WTC11 (cell line): ENCODE results near the gene TGM2.

Experiments used
- CTCF ChIP-seq: fragments of 200-600 bp; IDR thresholded peaks from 2 replicates; pipeline ENCODE4 v1.8.0; 2022; ENCODE audit warnings: antibody characterized with exemption
- ERG ChIP-seq: fragments of 250-450 bp; sonication (Bioruptor Pico); IDR thresholded peaks from 2 replicates; pipeline ENCODE4 v1.8.0; 2021; ENCODE audit warnings: mild to moderate bottlenecking
- MAX ChIP-seq: sonication (generic); formaldehyde crosslinking; IDR thresholded peaks from 2 replicates; pipeline ENCODE4 v1.8.0; 2022; ENCODE audit warnings: mild to moderate bottlenecking, missing genetic modification reagents

GRCh38 chr20:38147163-38147562 lies 17.9 kb downstream of the TGM2 start:
- no peak for TF ChIP-seq MAX (CRISPR knock-in tag)
- TF ChIP-seq ERG (CRISPR knock-in tag), result no peak
- no peak for TF ChIP-seq CTCF
